ENCODE data around the gene TBC1D5. TPM values are rescaled to one million over a fixed set of nuclear protein-coding genes. Genes with fewer than 3 reads are reported as not detected.

Gene TBC1D5
- total RNA-seq, 2 donors from 2014 or later: 68.8 to 77.7 TPM

- no peaks in the 10 kb centered on the region for H3K4me1 Mint-ChIP-seq
- no peaks in the 10 kb centered on the region for H3K27me3 Mint-ChIP-seq (ENCODE audit: insufficient read depth)
- Histone ChIP-seq H3K4me3 (ENCODE audit: low read length) (no peak overlapping the region), H3K27me3 (ENCODE audit: control insufficient read depth, insufficient read depth, low read length, poor library complexity, severe bottlenecking) (no peaks in the 10 kb centered on the region), H3K9me3 (ENCODE audit: control insufficient read depth, low read length) (peaks cover 17% of the 10 kb centered on the region), H3K9ac (ENCODE audit: extremely low read depth, low read length, poor library complexity, severe bottlenecking) (no peak overlapping the region), H3K36me3 (ENCODE audit: control insufficient read depth, insufficient read depth, low read length) (peaks cover 4% of the 10 kb centered on the region), H3K4me1 (ENCODE audit: control insufficient read depth, insufficient read depth, low read length) (no peaks in the 10 kb centered on the region), H3K27ac (ENCODE audit: low read depth, low read length) (no peak overlapping the region)
- DNase-seq: no peak
- WGBS, 2 experiments (ENCODE audit: insufficient coverage in 1 of 2, insufficient read length in 1 of 2): 92% methylated on average over 2 of the region's 2 CpGs; no CpG with 5 or more reads in 1 of the 2 experiments
- no peak for TF ChIP-seq CTCF (conservative IDR thresholded peaks at IDR 0.05)
- peaks cover 27% of the 10 kb centered on the region for H3K9me3 Mint-ChIP-seq
- no peak overlapping the region for H3K27ac Mint-ChIP-seq
- peaks cover 48% of the 10 kb centered on the region for H3K36me3 Mint-ChIP-seq (ENCODE audit: low read depth)
- no peak overlapping the region for H3K4me3 Mint-ChIP-seq
These were observed 540.9 kb downstream of the TBC1D5 start for GRCh38 chr3:17201538-17201937.

- Mint-ChIP-seq H3K4me3 (no peak overlapping the region), H3K36me3 (ENCODE audit: low read depth) (peaks cover 14% of the 10 kb centered on the region), H3K27ac (peak overlapping the region; percentile 1), H3K9me3 (no peaks in the 10 kb centered on the region), H3K4me1 (peaks cover 21% of the 10 kb centered on the region), H3K27me3 (ENCODE audit: insufficient read depth) (no peaks in the 10 kb centered on the region)
- Histone ChIP-seq H3K9ac (ENCODE audit: extremely low read depth, low read length, poor library complexity, severe bottlenecking) (no peak overlapping the region), H3K27me3 (ENCODE audit: control insufficient read depth, insufficient read depth, low read length, poor library complexity, severe bottlenecking) (no peaks in the 10 kb centered on the region), H3K36me3 (ENCODE audit: control insufficient read depth, insufficient read depth, low read length) (no peaks in the 10 kb centered on the region), H3K4me1 (ENCODE audit: control insufficient read depth, insufficient read depth, low read length) (peaks cover 4% of the 10 kb centered on the region), H3K27ac (ENCODE audit: low read depth, low read length) (no peak overlapping the region), H3K9me3 (ENCODE audit: control insufficient read depth, low read length) (no peaks in the 10 kb centered on the region), H3K4me3 (ENCODE audit: low read length) (no peak overlapping the region)
- peak; percentile 43 for TF ChIP-seq CTCF (conservative IDR thresholded peaks at IDR 0.05)
- WGBS, 2 experiments (ENCODE audit: insufficient coverage in 1 of 2, insufficient read length in 1 of 2): 74 to 79% methylated on average over 3 to 5 of the region's 5 CpGs
- no peak for DNase-seq
These were observed 546.4 kb downstream of the TBC1D5 start for GRCh38 chr3:17195856-17196604.

- Histone ChIP-seq H3K9me3 (ENCODE audit: control insufficient read depth, low read length) (no peaks in the 10 kb centered on the region), H3K36me3 (ENCODE audit: control insufficient read depth, insufficient read depth, low read length) (no peaks in the 10 kb centered on the region), H3K4me3 (ENCODE audit: low read length) (no peak overlapping the region), H3K9ac (ENCODE audit: extremely low read depth, low read length, poor library complexity, severe bottlenecking) (no peak overlapping the region), H3K27ac (ENCODE audit: low read depth, low read length) (no peak overlapping the region), H3K4me1 (ENCODE audit: control insufficient read depth, insufficient read depth, low read length) (peaks cover 4% of the 10 kb centered on the region), H3K27me3 (ENCODE audit: control insufficient read depth, insufficient read depth, low read length, poor library complexity, severe bottlenecking) (no peaks in the 10 kb centered on the region)
- peak; percentile 63 for DNase-seq
- Mint-ChIP-seq H3K27ac (no peak overlapping the region), H3K4me3 (no peak overlapping the region), H3K9me3 (no peaks in the 10 kb centered on the region), H3K4me1 (peaks cover 21% of the 10 kb centered on the region), H3K27me3 (ENCODE audit: insufficient read depth) (no peaks in the 10 kb centered on the region), H3K36me3 (ENCODE audit: low read depth) (peaks cover 7% of the 10 kb centered on the region)
- no peak for TF ChIP-seq CTCF (conservative IDR thresholded peaks at IDR 0.05)
- WGBS, 2 experiments (ENCODE audit: insufficient coverage in 1 of 2, insufficient read length in 1 of 2): 64 to 67% methylated on average over 2 to 3 of the region's 3 CpGs
These were observed 547.2 kb downstream of the TBC1D5 start for GRCh38 chr3:17195192-17195611.
